Hepatocyte (in vitro differentiated cells): ENCODE data around the gene KLHL7.

Experiments
- EZH2 ChIP-seq: fragments of 200-600 bp; sonication (generic); IDR thresholded peaks from 2 replicates; pipeline ENCODE4 v1.6.1; 2016; ENCODE audit warnings: antibody characterized with exemption, mild to moderate bottlenecking, borderline replicate concordance
- EZH2phosphoT487 ChIP-seq: fragments of 200-600 bp; sonication (generic); IDR thresholded peaks from one replicate; pipeline ENCODE4 v1.6.1; 2018; ENCODE audit warnings: antibody characterized with exemption, mild to moderate bottlenecking, low read depth, moderate library complexity; ENCODE audit not compliant: unreplicated experiment, severe bottlenecking
- TF ChIP-seq, protein P1 (sequence below): fragments of 200-600 bp; sonication (generic); IDR thresholded peaks from 2 replicates; pipeline ENCODE4 v1.5.1; 2016; ENCODE audit warnings: antibody characterized with exemption, mild to moderate bottlenecking; ENCODE audit not compliant: poor library complexity

- TF ChIP-seq, protein P1, sequence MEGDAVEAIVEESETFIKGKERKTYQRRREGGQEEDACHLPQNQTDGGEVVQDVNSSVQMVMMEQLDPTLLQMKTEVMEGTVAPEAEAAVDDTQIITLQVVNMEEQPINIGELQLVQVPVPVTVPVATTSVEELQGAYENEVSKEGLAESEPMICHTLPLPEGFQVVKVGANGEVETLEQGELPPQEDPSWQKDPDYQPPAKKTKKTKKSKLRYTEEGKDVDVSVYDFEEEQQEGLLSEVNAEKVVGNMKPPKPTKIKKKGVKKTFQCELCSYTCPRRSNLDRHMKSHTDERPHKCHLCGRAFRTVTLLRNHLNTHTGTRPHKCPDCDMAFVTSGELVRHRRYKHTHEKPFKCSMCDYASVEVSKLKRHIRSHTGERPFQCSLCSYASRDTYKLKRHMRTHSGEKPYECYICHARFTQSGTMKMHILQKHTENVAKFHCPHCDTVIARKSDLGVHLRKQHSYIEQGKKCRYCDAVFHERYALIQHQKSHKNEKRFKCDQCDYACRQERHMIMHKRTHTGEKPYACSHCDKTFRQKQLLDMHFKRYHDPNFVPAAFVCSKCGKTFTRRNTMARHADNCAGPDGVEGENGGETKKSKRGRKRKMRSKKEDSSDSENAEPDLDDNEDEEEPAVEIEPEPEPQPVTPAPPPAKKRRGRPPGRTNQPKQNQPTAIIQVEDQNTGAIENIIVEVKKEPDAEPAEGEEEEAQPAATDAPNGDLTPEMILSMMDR: peak; percentile 52
- TF ChIP-seq EZH2 (no peak), EZH2phosphoT487 (no peak)
These were observed 79.2 kb downstream of the KLHL7 start for GRCh38 chr7:23184709-23185359.
